D341Med (cell line): Measurements from ENCODE around the gene SNRPD3.
A peak's percentile ranks its signal among the peaks of the same experiment; 100 is the strongest.
"Not testable (repeated sequence)": the region's sequence is repeated elsewhere in the genome, so short reads cannot be mapped to it uniquely, and the experiment has no call there.

Source experiments
- DNase-seq: peaks from one replicate; pipeline ENCODE4 v3.0.0; 2012; ENCODE audit warnings: low spot score

Gene SNRPD3

GRCh38 chr22:24592058-24592850 lies 36.5 kb downstream of the SNRPD3 start:
- DNase-seq, result no peak

GRCh38 chr22:24592851-24593558 lies 37.2 kb downstream of the SNRPD3 start, which contains the start of gene LRRC75B:
Gene LRRC75B, minus strand, starts transcription at chr22:24593073. Its CDS starts 34 bp downstream, at chr22:24593039.
- DNase-seq, result peak; percentile 82

DNA sequence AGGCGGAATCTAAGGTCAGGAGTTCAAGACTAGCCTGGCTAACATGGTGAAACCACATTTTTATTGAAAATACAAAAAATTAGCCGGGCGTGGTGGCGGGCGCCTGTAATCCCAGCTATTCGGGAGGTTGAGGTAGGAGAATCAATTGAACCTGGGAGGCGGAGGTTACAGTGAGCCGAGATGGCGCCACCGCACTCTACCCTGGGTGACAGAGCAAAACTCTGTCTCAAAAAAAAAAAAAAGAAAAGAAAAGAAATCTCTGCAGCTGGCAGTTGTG lies 37.7 kb downstream of the SNRPD3 start:
- DNase-seq, result not testable (repeated sequence)

DNA sequence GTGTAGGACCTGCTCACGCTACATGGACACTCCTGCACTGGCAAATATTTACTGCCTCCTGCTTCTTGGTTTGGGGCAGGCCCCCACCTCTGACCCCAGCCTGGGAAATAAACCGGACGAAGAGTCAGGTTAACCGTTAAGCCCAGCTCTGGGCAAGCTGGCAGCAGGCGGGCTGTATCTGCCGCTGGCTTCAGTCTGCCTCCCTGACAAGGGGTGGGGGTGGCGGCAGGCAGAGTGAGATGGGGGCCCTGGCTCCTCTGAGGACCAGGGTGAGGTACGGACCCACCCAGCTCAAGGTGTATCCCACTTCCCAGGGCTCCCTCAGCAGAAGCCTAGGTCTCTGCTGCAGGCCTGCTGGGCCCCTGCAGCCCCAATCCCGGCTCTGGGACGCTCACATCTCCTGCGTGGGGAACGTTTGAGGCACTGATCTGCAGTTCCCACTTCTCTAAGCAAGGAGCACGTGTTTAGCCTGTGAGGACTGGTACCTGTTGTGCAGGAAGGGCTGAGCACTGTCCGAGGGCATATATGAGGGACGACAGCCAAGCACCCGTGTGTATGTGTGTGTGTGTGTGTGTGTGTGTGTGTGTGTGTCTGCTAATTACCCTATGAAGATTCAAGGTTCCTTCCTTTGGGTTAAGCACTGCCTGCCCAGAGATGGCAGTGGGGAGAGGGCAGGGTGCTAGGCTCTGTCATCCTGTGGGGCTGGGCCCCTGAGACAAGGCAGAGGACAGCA lies 38.2 kb downstream of the SNRPD3 start:
- peak; percentile 33 for DNase-seq

DNA sequence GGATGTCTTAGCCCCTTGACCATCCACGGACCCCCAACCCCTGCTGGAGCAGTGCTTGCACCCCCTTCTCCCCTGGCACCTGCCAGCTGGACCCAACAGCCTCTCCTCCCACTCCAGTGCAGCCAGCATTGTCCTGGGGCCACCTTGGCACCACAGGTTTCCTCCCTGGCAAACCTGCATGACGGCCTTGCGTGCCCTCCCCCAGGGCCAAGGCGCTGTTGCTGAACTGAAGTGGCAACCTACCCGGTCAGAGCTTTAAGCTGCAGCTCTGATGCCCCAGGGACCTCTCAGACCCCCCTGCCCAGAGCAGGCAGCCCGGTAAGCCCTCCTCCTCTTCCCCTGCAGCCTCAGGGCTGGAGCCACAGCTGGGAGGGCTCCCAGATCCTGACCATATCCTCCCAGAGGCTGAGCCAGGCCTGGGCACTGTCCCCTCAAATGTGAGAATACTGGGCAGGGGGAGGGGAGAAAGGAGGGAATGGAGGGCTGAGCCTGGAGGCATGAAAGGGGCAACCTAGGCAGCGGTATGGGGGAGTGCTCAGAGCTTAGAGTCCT lies 38.8 kb downstream of the SNRPD3 start:
- peak; percentile 22 for DNase-seq

DNA sequence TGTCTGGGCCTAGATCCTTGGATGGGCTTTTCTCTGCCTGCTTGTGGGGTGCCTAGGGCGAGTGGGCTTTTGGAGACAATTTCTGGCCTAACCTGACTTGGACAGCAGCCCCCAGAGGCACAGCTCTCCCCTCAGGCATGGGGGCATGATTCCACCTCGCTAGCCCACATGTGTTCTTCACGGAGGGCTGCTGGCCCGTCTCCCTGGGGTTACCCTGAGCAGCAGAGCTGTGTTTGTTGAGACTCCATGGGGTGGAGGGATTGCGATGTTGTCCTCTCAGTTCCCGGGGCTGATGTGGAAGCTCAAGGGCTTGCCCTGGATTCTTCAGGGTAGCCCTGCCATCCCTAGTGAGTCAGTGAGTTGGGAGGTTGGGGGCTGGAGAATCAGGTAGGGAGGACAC lies 39.4 kb downstream of the SNRPD3 start:
- no peak for DNase-seq

DNA sequence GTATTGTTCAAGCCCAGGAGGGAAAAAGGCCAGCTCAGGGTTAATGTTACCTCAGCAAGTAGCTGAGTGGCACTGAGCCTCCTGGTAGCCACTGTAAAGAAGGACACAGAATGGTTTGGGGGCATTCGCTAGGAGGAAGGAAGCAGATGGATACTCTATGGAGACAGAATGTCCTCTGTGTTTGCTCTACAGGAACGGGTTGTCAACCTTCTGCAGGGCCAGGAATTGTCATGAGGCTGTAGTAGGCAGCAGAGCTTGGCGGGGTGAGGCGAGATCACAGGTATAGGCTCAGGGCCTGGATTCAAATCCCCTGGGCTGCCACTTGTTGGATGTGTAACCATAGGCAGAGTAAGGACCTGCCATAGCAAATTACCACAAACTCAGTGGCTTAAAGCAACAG lies 40.1 kb downstream of the SNRPD3 start:
- no peak for DNase-seq

DNA sequence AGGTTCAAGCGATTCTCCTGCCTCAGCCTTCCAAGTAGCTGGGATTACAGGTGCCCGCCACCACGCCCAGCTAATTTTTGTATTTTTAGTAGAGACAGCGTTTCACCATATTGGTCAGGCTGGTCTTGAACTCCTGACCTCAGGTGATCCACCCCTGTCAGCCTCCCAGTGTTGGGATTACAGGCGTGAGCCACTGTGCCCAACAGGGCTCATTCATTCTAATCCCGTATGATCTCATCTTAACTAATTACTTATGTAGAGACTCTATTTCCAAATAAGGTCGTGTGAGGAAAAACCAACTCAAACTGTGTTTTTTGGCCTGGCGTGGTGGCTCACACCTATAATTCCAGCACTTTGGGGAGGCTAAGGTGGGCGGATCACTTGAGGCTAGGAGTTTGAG lies 41.3 kb downstream of the SNRPD3 start:
- not testable (repeated sequence) for DNase-seq

GRCh38 chr22:24599514-24599913 lies 43.7 kb downstream of the SNRPD3 start:
- no peak for DNase-seq

GRCh38 chr22:24599958-24600715 lies 44.3 kb downstream of the SNRPD3 start:
- DNase-seq, result not testable (repeated sequence)

DNA sequence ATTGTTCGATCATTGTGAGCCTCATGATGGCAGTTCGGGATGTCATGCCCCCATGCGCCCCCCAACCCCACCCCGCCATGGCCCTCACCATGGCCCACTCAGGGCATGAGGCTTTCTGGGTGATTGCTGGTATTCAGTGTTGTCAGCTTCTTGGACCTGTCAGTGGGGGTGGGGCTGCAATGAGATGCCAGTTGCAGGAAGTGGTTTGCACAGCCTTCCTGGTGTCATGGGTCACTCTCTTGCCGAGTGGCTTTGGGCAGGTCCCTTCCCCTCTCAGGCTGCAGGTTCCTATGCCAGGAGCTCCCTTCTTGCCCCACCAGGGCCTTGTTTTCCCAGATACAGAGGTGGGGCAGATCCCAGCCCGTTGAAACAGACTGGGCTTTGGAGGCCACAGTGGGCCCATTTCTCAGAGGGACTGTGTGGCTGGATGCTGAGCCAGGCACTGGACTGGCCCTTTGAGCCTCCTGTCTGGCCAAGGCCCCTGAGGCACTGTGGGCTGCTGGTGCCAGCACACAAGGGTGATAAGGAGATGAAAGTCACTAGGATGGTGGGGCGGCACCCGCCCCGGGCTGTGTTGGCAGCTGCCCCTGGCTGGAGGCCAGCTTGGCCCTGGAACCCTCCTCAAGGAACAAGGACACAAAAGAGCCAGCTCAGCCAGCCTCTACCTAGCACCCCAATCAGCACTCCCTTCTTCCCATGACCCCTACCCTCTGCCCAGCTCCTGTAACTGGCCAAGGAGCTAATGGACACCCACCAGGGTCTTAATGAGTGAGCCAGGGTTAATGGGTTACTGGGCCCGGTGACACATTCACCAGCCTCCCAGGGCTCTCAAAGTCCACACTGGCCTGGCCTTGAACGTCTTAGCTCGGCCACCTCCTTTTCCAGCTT lies 45.7 kb downstream of the SNRPD3 start:
- DNase-seq, result no peak

DNA sequence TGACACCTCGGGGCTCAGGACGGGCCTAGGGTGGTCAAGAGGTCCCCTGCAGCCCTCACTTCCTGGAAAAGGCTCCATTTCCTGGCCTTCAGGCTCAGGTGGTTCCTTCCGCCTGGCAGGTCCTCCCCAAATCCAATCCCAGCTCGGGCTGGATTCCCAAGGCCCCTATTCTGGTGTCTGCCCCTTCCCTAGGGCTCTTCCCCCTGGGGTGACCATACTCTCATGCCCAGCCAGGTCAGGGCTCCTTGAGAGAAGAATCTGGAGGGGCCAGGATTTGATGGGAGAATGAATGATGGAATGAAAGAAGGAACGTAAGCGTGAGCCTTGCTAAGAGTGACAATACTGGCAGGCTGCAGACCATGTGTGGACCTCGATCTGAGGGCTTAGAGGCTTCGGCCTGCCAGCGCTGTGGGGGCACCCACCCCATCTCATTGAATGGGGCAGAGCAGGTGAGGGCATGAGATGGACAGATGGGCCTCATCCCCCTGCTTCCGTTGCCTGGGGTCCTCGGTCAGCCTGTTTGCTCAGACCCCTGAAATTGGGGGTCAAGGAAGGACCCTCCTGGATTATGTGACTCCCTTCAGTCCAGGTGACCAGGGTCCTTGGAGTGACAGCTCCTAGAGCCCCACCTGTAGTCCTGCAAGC lies 46.4 kb downstream of the SNRPD3 start:
- not testable (repeated sequence) for DNase-seq

DNA sequence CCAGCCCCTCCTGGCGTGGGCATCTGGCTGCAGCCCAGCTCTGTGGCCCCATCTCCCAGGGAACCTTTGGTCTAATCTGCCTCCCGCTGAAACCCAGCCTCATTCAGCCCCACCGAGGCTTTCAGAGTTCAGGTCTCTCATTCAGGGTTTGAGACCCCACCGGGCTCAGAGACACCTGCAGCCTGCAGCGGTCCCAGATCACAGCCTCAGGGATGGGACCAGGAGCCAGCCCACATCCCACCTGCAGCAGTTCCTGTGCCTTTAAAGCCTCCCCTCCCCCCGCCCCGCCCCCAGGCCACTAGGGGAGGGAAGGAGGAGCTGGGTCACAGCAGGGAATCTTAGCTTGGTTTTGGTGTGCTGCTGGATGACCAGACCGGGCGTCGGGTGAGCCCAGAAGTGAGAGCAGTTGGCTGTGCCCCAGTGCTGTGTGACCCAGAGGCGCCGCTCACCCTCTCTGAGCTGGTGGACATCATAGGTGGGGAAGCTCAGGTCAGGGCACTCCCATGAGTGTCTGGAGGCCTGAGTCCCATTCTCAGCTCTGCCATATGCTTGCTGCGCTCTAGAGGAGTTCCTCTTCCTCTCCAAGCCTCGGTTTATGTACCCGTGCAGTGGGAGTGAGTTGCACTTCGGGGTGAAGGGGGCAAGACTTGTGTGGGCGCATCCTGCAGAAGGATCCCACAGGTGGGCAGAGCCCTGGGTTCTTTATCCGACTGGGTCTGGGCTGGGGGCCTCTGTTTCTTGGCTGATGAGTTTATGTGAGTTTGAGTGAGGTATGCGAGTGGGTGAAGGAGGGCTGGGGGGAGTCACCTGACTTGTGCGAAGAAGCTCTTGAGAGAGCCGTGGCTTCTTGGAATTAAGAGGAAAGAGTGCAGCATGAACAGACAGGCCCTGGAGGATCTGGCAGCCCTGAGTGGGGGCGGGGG lies 47.3 kb downstream of the SNRPD3 start, which contains the start of gene GGT1:
GGT1 (plus strand) TSS at position 347 of the 923 bp plus-strand sequence. CDS start 7,889 bp downstream, outside the sequence.
- not testable (repeated sequence) for DNase-seq

DNA sequence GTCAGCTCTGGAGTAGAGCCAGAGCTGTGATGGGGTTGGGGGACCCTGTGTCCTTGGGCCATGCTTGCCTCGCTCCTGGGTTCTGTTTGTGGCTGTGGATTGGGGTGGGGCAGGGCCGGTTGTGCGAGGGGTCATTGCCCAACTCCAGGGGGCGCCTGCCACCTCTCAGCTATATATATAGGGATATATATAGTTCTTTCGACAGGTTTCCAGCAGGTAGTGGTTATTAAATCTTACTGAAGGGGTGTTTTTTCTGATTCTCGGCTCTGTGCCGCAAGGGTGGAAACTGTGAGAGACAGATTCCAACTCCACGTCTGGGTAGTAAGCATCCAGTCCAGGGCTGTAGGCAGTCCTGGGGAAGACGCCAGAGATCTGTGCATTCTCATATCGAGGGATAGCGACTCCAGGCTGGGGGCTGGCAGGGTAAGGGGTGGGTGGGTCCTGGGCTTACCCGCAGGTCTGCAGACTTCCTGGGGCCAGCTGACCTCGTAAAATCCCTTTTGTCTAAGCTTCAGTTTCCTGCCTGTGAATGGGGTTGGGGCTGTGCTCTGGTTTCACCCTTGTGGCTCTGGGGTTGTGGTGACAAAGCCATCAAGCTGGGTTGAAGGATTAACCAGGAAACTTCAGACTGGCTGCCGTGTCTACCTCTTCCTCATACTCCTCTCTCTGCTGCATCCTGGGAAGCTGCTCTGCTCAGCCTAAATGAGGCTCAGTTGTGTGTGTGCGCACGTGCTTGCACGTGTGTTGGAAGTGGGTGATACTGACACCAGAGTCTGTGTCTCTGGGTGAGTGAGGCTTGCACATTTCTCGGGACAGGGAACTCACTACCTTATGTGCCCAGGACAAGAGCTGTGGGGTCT lies 48.2 kb downstream of the SNRPD3 start:
- DNase-seq, result not testable (repeated sequence)

DNA sequence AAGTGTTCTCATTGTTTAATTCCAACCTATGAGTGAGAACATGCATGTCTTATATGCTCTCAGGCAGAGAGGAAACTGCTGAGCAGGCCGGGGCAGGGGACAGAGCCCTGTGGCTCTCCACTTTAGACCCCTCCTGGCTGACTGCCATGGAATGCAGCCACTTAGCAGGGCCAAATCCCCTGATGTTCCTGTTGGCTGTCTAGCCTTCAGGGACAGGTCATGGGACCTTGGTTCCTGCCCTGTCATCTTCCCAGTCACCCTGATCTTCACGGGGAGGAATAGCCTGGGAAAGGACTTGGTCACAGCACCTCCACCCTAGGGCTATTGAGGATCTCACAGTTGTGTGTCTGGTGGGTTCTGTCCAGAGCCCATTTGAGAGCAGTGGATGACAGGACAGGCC lies 50.5 kb downstream of the SNRPD3 start:
- not testable (repeated sequence) for DNase-seq

- DNase-seq, result not testable (repeated sequence)
Measured at GRCh38 chr22:24607429-24607983, 51.7 kb downstream of the SNRPD3 start.

GRCh38 chr22:24608327-24608726 lies 52.5 kb downstream of the SNRPD3 start:
- not testable (repeated sequence) for DNase-seq

- not testable (repeated sequence) for DNase-seq
Measured at GRCh38 chr22:24609888-24610287, 54.1 kb downstream of the SNRPD3 start.
